ENCODE data around the gene PHF21B.
A peak's percentile ranks its signal among the peaks of the same experiment; 100 is the strongest.
"Not testable (repeated sequence)": the region's sequence is repeated elsewhere in the genome, so short reads cannot be mapped to it uniquely, and the experiment has no call there.

PHF21B gene

GRCh38 chr22:44985906-44986527 lies 23.8 kb downstream of the PHF21B start:
- no peak for DNase-seq

GRCh38 chr22:44983878-44984482 lies 25.8 kb downstream of the PHF21B start:
- DNase-seq = no peak

GRCh38 chr22:44982445-44982844 lies 27.4 kb downstream of the PHF21B start:
- no peak for DNase-seq

GRCh38 chr22:44981857-44982256 lies 27.9 kb downstream of the PHF21B start:
- DNase-seq = no peak

GRCh38 chr22:44979154-44979553 lies 30.7 kb downstream of the PHF21B start:
- no peak for DNase-seq

- peak; percentile 47 for DNase-seq
Measured at GRCh38 chr22:44975427-44976262, 34.2 kb downstream of the PHF21B start.

GRCh38 chr22:44974454-44974853 lies 35.4 kb downstream of the PHF21B start:
- DNase-seq = no peak

- DNase-seq = no peak
Measured at GRCh38 chr22:44973829-44974228, 36.0 kb downstream of the PHF21B start.

- peak; percentile 8 for DNase-seq
Measured at GRCh38 chr22:44972363-44973083, 37.3 kb downstream of the PHF21B start.

- DNase-seq = no peak
Measured at GRCh38 chr22:44971651-44972362, 38.0 kb downstream of the PHF21B start.

- DNase-seq = no peak
Measured at GRCh38 chr22:44970291-44970690, 39.5 kb downstream of the PHF21B start.

GRCh38 chr22:44969817-44970216 lies 40.0 kb downstream of the PHF21B start:
- no peak for DNase-seq

GRCh38 chr22:44968736-44969135 lies 41.1 kb downstream of the PHF21B start:
- no peak for DNase-seq

- DNase-seq = no peak
Measured at GRCh38 chr22:44965171-44965570, 44.6 kb downstream of the PHF21B start.

- DNase-seq = no peak
Measured at GRCh38 chr22:44964722-44965078, 45.1 kb downstream of the PHF21B start.

GRCh38 chr22:44963832-44964721 lies 45.7 kb downstream of the PHF21B start:
- no peak for DNase-seq

GRCh38 chr22:44962741-44963454 lies 46.9 kb downstream of the PHF21B start:
- no peak for DNase-seq

- not testable (repeated sequence) for DNase-seq
Measured at GRCh38 chr22:44961682-44962081, 48.1 kb downstream of the PHF21B start.

- no peak for DNase-seq
Measured at GRCh38 chr22:44956840-44957767, 52.7 kb downstream of the PHF21B start.

- DNase-seq = no peak
Measured at GRCh38 chr22:44955102-44955501, 54.7 kb downstream of the PHF21B start.
